ENCODE results near the gene PSMD3. TPM values are rescaled to one million over a fixed set of nuclear protein-coding genes. Genes with fewer than 3 reads are reported as not detected.

PSMD3 gene
- polyA plus RNA-seq, 1 experiment: 104 TPM

GRCh38 chr17:39938140-39938869 lies 42.3 kb upstream of the PSMD3 start:
- Histone ChIP-seq H3K4me3 (ENCODE audit: low read depth, low read length) (no peak overlapping the region), H3K27me3 (ENCODE audit: control insufficient read depth, insufficient read depth, low read length) (no peaks in the 10 kb centered on the region), H3K36me3 (ENCODE audit: control insufficient read depth, insufficient read depth, low read length) (no peaks in the 10 kb centered on the region)
- no peak for TF ChIP-seq CTCF (IDR thresholded peaks at IDR 0.05; ENCODE audit: insufficient read depth, low read depth, low read length)
- CTCF ChIA-PET: interaction anchor here (1.3 to 5.1 kb wide), 4 partner anchors 16 to 42 kb away, joined by 3 to 32 read pairs (median 5); partner anchors contain the start of gene PSMD3
- DNase-seq (ENCODE audit: low read depth): no peak
- POLR2A ChIA-PET: no interaction called here

- ChIA-PET CTCF (interaction anchor here (0.7 to 5.1 kb wide), 12 partner anchors 10 to 66 kb away, joined by 3 to 32 read pairs (median 3); partner anchors contain the start of genes LRRC3C, ORMDL3 and PSMD3), POLR2A (interaction anchor here (0.5 kb wide), 1 partner anchor 10 kb away, joined by 5 read pairs; no protein-coding TSS in a partner anchor)
- H3K4me3 ChIP-seq (ENCODE audit: low read depth, low read length): no peak overlapping the region
- no peaks in the 10 kb centered on the region for H3K36me3 ChIP-seq (ENCODE audit: control insufficient read depth, insufficient read depth, low read length)
- no peak for DNase-seq (ENCODE audit: low read depth)
- no peaks in the 10 kb centered on the region; the same call in 1 of the 2 replicates for H3K27me3 ChIP-seq (ENCODE audit: control insufficient read depth, insufficient read depth, low read length)
- TF ChIP-seq CTCF (IDR thresholded peaks at IDR 0.05; ENCODE audit: insufficient read depth, low read depth, low read length): no peak
Observed at GRCh38 chr17:39939106-39939505, 41.5 kb upstream of the PSMD3 start.

- Histone ChIP-seq H3K36me3 (ENCODE audit: control insufficient read depth, insufficient read depth, low read length) (no peaks in the 10 kb centered on the region), H3K4me3 (ENCODE audit: low read depth, low read length) (no peak overlapping the region), H3K27me3 (ENCODE audit: control insufficient read depth, insufficient read depth, low read length) (no peaks in the 10 kb centered on the region; the same call in 1 of the 2 replicates)
- peak; percentile 72 for TF ChIP-seq CTCF (IDR thresholded peaks at IDR 0.05; ENCODE audit: insufficient read depth, low read depth, low read length)
- ChIA-PET POLR2A (interaction anchor here (0.5 kb wide), 1 partner anchor 10 kb away, joined by 5 read pairs; no protein-coding TSS in a partner anchor), CTCF (interaction anchor here (0.6 to 5.1 kb wide), 16 partner anchors 10 to 86 kb away, joined by 3 to 32 read pairs (median 3); partner anchors contain the start of genes LRRC3C, ORMDL3 and PSMD3)
- DNase-seq (ENCODE audit: low read depth): peak; percentile 76
Observed at GRCh38 chr17:39939588-39940419, 40.8 kb upstream of the PSMD3 start.

- ChIA-PET POLR2A (no interaction called here), CTCF (no interaction called here)
- DNase-seq (ENCODE audit: low read depth): no peak
- no peaks in the 10 kb centered on the region for H3K36me3 ChIP-seq (ENCODE audit: control insufficient read depth, insufficient read depth, low read length)
- no peaks in the 10 kb centered on the region; the same call in 1 of the 2 replicates for H3K27me3 ChIP-seq (ENCODE audit: control insufficient read depth, insufficient read depth, low read length)
- no peak overlapping the region for H3K4me3 ChIP-seq (ENCODE audit: low read depth, low read length)
- TF ChIP-seq CTCF (IDR thresholded peaks at IDR 0.05; ENCODE audit: insufficient read depth, low read depth, low read length): no peak
Observed at GRCh38 chr17:39943702-39944392, 36.8 kb upstream of the PSMD3 start.
